HepG2 (cell line): ENCODE measurements around the gene CDK11A. TPM values are rescaled to one million over a fixed set of nuclear protein-coding genes. Genes with fewer than 3 reads are reported as not detected.
A peak's percentile ranks its signal among the peaks of the same experiment; 100 is the strongest.

Experiments
- ATAC-seq: fragments of 200-7000 bp; cut with Tn5 transposase; 3 replicates; pipeline ENCODE4 v1.9.1; 2020; ENCODE audit warnings: mild to moderate bottlenecking, moderate library complexity
- BruUV-seq: library from RNA; stranded (reverse); fragments of 400-500 nt; replicated peaks from 2 replicates; lab custom pipeline; 2021; lab: Mats Ljungman, UMichigan
- CTCF ChIA-PET: fragments of 300-600 bp; formaldehyde crosslinking; extraction: SDS; loops from one replicate; lab custom pipeline; 2021; ENCODE audit warnings: low total read pairs, inconsistent platforms, low intra/inter-chr PET ratio; lab: Yijun Ruan, JAX
- POLR2A ChIA-PET: fragments of 350-600 bp; sonication (Branson Sonifier 250); formaldehyde crosslinking; loops from one replicate; lab custom pipeline; 2020; ENCODE audit warnings: antibody characterized with exemption, inconsistent platforms; lab: Yijun Ruan, JAX
- DNase-seq: peaks from one replicate; pipeline ENCODE4 v3.0.0-alpha.2; 2015; ENCODE audit warnings: low spot score
- FAIRE-seq: peaks from 3 replicates; lab custom pipeline; 2011; peaks lifted over from hg19 to GRCh38; lab: Jason Lieb, UNC
- H2AFZ ChIP-seq: one replicate; pipeline ENCODE4 v1.6.1; 2011; ENCODE audit warnings: low read length, inconsistent platforms
- H3K27ac ChIP-seq: fragments of 300-600 bp; 3 replicates; pipeline ENCODE4 v1.8.0; 2011; ENCODE audit warnings: mixed run types, mild to moderate bottlenecking, mixed read lengths, low read length, inconsistent platforms; ENCODE audit not compliant: insufficient read depth; ENCODE audit errors: extremely low read length
- H3K27me3 ChIP-seq, 2 experiments: fragments of 200-600 bp in 1 of 2; 2 replicates in 1 of 2; 3 replicates in 1 of 2; pipeline versions ENCODE4 v1.6.0 to v1.8.0; 2011; ENCODE audit warnings: low read length in 2 of 2, mild to moderate bottlenecking in 2 of 2, moderate library complexity in 2 of 2, inconsistent platforms in 1 of 2; ENCODE audit not compliant: insufficient read depth in 2 of 2, control insufficient read depth in 1 of 2
- H3K36me3 ChIP-seq, 2 experiments: fragments of 200-600 bp in 1 of 2; replicated peaks in 1 of 2; 2 replicates in 1 of 2; 3 replicates in 1 of 2; pipeline versions ENCODE4 v1.5.1 to v1.8.0; 2011; ENCODE audit warnings: low read length in 2 of 2, inconsistent platforms in 1 of 2; ENCODE audit not compliant: insufficient read depth in 2 of 2, control insufficient read depth in 1 of 2
- H3K4me1 ChIP-seq: 2 replicates; pipeline ENCODE4 v1.5.1; 2012; ENCODE audit warnings: low read length, inconsistent platforms; ENCODE audit not compliant: insufficient read depth
- H3K4me2 ChIP-seq: 2 replicates; pipeline ENCODE4 v1.6.0; 2011; ENCODE audit warnings: low read depth, low read length, inconsistent platforms
- H3K4me3 ChIP-seq, 3 experiments: fragments of 200-600 bp in 1 of 3; sonication (generic), shearing (Covaris generic) in 1 of 3; replicated peaks in 1 of 3; 2 replicates each; pipeline ENCODE4 v1.5.1; 2011 to 2016; ENCODE audit warnings: low read length in 3 of 3, inconsistent platforms in 2 of 3, low read depth in 2 of 3, mild to moderate bottlenecking in 2 of 3, control low read depth in 1 of 3, mixed read lengths in 1 of 3; ENCODE audit not compliant: insufficient read depth in 1 of 3
- H3K79me2 ChIP-seq: one replicate; pipeline ENCODE4 v1.6.1; 2011; ENCODE audit warnings: low read length, inconsistent platforms; ENCODE audit not compliant: insufficient read depth
- H3K9ac ChIP-seq: 2 replicates; pipeline ENCODE4 v1.6.0; 2011; ENCODE audit warnings: mild to moderate bottlenecking, low read depth, low read length, inconsistent platforms; ENCODE audit not compliant: insufficient read depth
- H3K9me3 ChIP-seq: 2 replicates; pipeline ENCODE4 v1.5.1; 2012; ENCODE audit warnings: mild to moderate bottlenecking, low read length
- H4K20me1 ChIP-seq: 2 replicates; pipeline ENCODE4 v1.6.0; 2011; ENCODE audit warnings: inconsistent platforms, mild to moderate bottlenecking, low read length, moderate library complexity; ENCODE audit not compliant: insufficient read depth
- GTF3A ChIP-seq: sonication (generic); formaldehyde crosslinking; conservative IDR thresholded peaks from 2 replicates; pipeline ENCODE4 v1.4.0; 2020; ENCODE audit warnings: mild to moderate bottlenecking, missing genetic modification reagents
- NCOR1 ChIP-seq: fragments of 200-600 bp; sonication (generic); IDR thresholded peaks from 2 replicates; pipeline ENCODE4 v1.7.0; 2017; ENCODE audit warnings: antibody characterized with exemption, low read length, borderline replicate concordance
- RARA ChIP-seq: IDR thresholded peaks from 2 replicates; pipeline ENCODE4 v1.6.1; 2016; ENCODE audit warnings: missing genetic modification reagents, missing compliant biosample characterization
- RFX1 ChIP-seq: fragments of 450-650 bp; IDR thresholded peaks from 2 replicates; pipeline ENCODE4 v1.6.1; 2017
- SMAD1 ChIP-seq: sonication (generic); formaldehyde crosslinking; IDR thresholded peaks from 2 replicates; pipeline ENCODE4 v1.4.0; 2020; ENCODE audit warnings: missing genetic modification reagents, low read depth, mild to moderate bottlenecking, borderline replicate concordance
- SRSF1 ChIP-seq: fragments of 200-400 bp; formaldehyde crosslinking; optimal IDR thresholded peaks from 2 replicates; pipeline ENCODE3; 2017; ENCODE audit warnings: mild to moderate bottlenecking, low read depth, low read length, moderate library complexity
- SRSF9 ChIP-seq: fragments of 200-400 bp; formaldehyde crosslinking; IDR thresholded peaks from 2 replicates; pipeline ENCODE4 v1.6.1; 2018; ENCODE audit warnings: borderline replicate concordance, mild to moderate bottlenecking, low read depth, low read length; ENCODE audit not compliant: insufficient read depth, poor library complexity, severe bottlenecking
- TBX2 ChIP-seq: sonication (generic); formaldehyde crosslinking; IDR thresholded peaks from 2 replicates; pipeline ENCODE4 v1.5.0; 2020; ENCODE audit warnings: missing genetic modification reagents, mild to moderate bottlenecking, borderline replicate concordance
- YY1 ChIP-seq: IDR thresholded peaks from 2 replicates; pipeline ENCODE4 v1.6.1; 2011; ENCODE audit warnings: low read length, low read depth, moderate library complexity, mild to moderate bottlenecking; ENCODE audit not compliant: insufficient read depth, insufficient replicate concordance
- ZBTB26 ChIP-seq: IDR thresholded peaks from 2 replicates; pipeline ENCODE4 v1.6.1; 2016; ENCODE audit warnings: missing compliant biosample characterization, missing genetic modification reagents, borderline replicate concordance
- ZNF451 ChIP-seq: sonication (generic); formaldehyde crosslinking; IDR thresholded peaks from 2 replicates; pipeline ENCODE4 v1.5.0; 2020; ENCODE audit warnings: mild to moderate bottlenecking, missing genetic modification reagents
- ZNF7 ChIP-seq: IDR thresholded peaks from 2 replicates; pipeline ENCODE4 v1.6.1; 2016; ENCODE audit warnings: missing biosample characterization, missing genetic modification reagents
- ZSCAN20 ChIP-seq: sonication (generic); formaldehyde crosslinking; IDR thresholded peaks from 2 replicates; pipeline ENCODE4 v1.4.0; 2020; ENCODE audit warnings: missing genetic modification reagents, mild to moderate bottlenecking, borderline replicate concordance
- WGBS: methylation state at CpG from one replicate; pipeline ENCODE4 v1.1.6; 2017; ENCODE audit warnings: low lambda C conversion rate; 5-methylcytosine and 5-hydroxymethylcytosine counted together
- in situ Hi-C: cut with HindIII; loops from 2 replicates; pipeline ENCODE4 v1.10.0; 2017; ENCODE audit warnings: low pct_unique_long_range_greater_than_20kb; ENCODE audit not compliant: extremely low pct_ligation_motif_present
- intact Hi-C: fragments of 100-400 bp; cut with micrococcal nuclease; formaldehyde crosslinking; loops from one replicate; pipeline ENCODE4 v1.10.0; 2022; ENCODE audit not compliant: unreplicated experiment
- polyA plus RNA-seq, 8 experiments: library from polyadenylated mRNA; depleted of rRNA in 3 of 8; stranded (reverse) in 7 of 8; unstranded in 1 of 8; fragments of >200 nt; fragmentation: Illumina TruSeq in 4 of 8; extraction: Trizol in 4 of 8; gene quantifications; 2 replicates each; pipeline versions ENCODE4 v1.2.1 to v1.2.3, GENCODE V29; 2011 to 2016; ENCODE audit warnings: low read depth in 4 of 8, missing spikeins in 1 of 8, mixed read lengths in 1 of 8; ENCODE audit not compliant: insufficient read depth in 1 of 8
- total RNA-seq, 5 experiments: library from RNA; depleted of rRNA; stranded (reverse); fragments of >200 nt; fragmentation: Illumina TruSeq; extraction: Trizol; gene quantifications; 2 replicates each; pipeline ENCODE4 v1.2.3, GENCODE V29; 2016; ENCODE audit warnings: low read depth in 1 of 5
- TF ChIP-seq, protein P1 (sequence below): sonication (generic); formaldehyde crosslinking; IDR thresholded peaks from 2 replicates; pipeline ENCODE4 v1.4.0; 2020; ENCODE audit warnings: missing genetic modification reagents, mild to moderate bottlenecking, borderline replicate concordance
- TF ChIP-seq, protein P2 (sequence below): sonication (generic); formaldehyde crosslinking; IDR thresholded peaks from 2 replicates; pipeline ENCODE4 v1.9.0; 2021; ENCODE audit warnings: missing genetic modification reagents, borderline replicate concordance

CDK11A gene
- total and polyA plus RNA-seq, 2 of the 13 experiments (the other 11 are each of a cell fraction or from before 2014, with no cell fraction given): 11.2 to 17.9 TPM

GRCh38 chr1:1752190-1752589 is 28.0 kb upstream of the CDK11A start:
- FAIRE-seq (no peak), ATAC-seq (no peak), DNase-seq (no peak)
- Histone ChIP-seq H3K4me1 (peaks cover 14% of the 10 kb centered on the region), H3K27ac (no peak overlapping the region), H3K9ac (no peak overlapping the region), H3K9me3 (no peaks in the 10 kb centered on the region), H3K79me2 (no peaks in the 10 kb centered on the region), H3K27me3 (no peaks in the 10 kb centered on the region), H4K20me1 (no peaks in the 10 kb centered on the region), H3K4me3 (no peak overlapping the region), H3K36me3 (peaks cover 20 to 29% of the 10 kb centered on the region in 2 experiments; a peak in 4 of 5 replicates), H2AFZ (no peak overlapping the region), H3K4me2 (no peak overlapping the region)
- TSS peak; percentile 60 for BruUV-seq
- in situ Hi-C loops (no loop called here), intact Hi-C loops (no loop called here)
- ChIA-PET CTCF (no interaction called here), POLR2A (no interaction called here)
- TF ChIP-seq RFX1 (no peak), SRSF1 (no peak), GTF3A (no peak), SMAD1 (CRISPR knock-in tag) (no peak), ZNF451 (CRISPR knock-in tag) (no peak), ZNF7 (CRISPR knock-in tag) (no peak), SRSF9 (no peak), ZSCAN20 (CRISPR knock-in tag) (no peak), NCOR1 (no peak), RARA (no peak), TBX2 (CRISPR knock-in tag) (no peak), ZBTB26 (CRISPR knock-in tag) (no peak), YY1 (no peak)
- TF ChIP-seq, protein P1, sequence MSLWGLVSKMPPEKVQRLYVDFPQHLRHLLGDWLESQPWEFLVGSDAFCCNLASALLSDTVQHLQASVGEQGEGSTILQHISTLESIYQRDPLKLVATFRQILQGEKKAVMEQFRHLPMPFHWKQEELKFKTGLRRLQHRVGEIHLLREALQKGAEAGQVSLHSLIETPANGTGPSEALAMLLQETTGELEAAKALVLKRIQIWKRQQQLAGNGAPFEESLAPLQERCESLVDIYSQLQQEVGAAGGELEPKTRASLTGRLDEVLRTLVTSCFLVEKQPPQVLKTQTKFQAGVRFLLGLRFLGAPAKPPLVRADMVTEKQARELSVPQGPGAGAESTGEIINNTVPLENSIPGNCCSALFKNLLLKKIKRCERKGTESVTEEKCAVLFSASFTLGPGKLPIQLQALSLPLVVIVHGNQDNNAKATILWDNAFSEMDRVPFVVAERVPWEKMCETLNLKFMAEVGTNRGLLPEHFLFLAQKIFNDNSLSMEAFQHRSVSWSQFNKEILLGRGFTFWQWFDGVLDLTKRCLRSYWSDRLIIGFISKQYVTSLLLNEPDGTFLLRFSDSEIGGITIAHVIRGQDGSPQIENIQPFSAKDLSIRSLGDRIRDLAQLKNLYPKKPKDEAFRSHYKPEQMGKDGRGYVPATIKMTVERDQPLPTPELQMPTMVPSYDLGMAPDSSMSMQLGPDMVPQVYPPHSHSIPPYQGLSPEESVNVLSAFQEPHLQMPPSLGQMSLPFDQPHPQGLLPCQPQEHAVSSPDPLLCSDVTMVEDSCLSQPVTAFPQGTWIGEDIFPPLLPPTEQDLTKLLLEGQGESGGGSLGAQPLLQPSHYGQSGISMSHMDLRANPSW (CRISPR knock-in tag): no peak
- TF ChIP-seq, protein P2, sequence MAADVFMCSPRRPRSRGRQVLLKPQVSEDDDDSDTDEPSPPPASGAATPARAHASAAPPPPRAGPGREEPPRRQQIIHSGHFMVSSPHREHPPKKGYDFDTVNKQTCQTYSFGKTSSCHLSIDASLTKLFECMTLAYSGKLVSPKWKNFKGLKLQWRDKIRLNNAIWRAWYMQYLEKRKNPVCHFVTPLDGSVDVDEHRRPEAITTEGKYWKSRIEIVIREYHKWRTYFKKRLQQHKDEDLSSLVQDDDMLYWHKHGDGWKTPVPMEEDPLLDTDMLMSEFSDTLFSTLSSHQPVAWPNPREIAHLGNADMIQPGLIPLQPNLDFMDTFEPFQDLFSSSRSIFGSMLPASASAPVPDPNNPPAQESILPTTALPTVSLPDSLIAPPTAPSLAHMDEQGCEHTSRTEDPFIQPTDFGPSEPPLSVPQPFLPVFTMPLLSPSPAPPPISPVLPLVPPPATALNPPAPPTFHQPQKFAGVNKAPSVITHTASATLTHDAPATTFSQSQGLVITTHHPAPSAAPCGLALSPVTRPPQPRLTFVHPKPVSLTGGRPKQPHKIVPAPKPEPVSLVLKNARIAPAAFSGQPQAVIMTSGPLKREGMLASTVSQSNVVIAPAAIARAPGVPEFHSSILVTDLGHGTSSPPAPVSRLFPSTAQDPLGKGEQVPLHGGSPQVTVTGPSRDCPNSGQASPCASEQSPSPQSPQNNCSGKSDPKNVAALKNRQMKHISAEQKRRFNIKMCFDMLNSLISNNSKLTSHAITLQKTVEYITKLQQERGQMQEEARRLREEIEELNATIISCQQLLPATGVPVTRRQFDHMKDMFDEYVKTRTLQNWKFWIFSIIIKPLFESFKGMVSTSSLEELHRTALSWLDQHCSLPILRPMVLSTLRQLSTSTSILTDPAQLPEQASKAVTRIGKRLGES: no peak
- 93% methylated on average over 11 of the region's 11 CpGs for WGBS
